Measurements from ENCODE around the gene ATXN7L2. TPM values are rescaled to one million over a fixed set of nuclear protein-coding genes. Genes with fewer than 3 reads are reported as not detected.

ATXN7L2 gene
- total and polyA plus RNA-seq, 9 donors, result 8.5 to 35.9 (median 19.3) TPM

DNA sequence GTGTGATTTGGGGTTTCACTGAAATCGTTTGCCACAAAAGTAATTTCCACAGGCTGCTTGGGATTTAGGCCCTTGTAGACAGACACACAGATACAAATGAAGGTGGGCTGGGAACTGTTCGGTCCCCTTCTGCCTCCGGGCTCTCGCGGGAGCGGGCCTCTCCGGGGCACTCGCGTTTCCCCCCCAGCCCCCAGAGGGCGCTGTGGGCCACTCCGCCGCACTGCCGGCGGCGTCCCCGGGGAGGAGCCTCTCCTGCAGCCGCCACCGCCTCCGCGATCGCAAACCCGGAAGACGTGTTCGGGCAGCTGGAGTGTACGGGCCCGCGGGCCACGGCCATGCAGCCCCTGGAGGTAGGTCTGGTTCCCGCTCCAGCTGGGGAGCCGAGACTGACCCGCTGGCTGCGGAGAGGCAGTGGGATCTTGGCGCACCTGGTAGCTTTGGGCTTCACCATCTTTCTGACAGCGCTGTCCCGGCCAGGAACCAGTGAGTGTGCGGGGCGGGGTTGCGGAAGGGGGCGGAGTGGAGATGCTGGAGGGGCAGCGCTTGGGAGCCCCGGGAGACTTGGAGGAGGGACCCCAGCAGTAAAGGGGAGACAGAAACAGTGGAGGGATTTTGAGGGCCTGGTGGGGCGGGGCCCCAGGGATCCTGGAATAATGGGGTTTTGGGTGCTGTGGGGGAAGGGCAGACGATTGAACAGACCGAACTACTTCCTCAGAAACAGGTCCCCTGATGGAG, 10.3 kb downstream of the ATXN7L2 start, which contains the start of gene CYB561D1:
Gene CYB561D1, plus strand, starts transcription at position 290 of the 735 bp plus-strand sequence. Its CDS starts 46 bp downstream, at position 336.
- Histone ChIP-seq H3K4me1 (ENCODE audit: control insufficient read depth, insufficient read depth, low read length) (peaks cover 42% of the 10 kb centered on the region), H3K36me3 (ENCODE audit: control insufficient read depth, insufficient read depth, low read length) (peaks cover 60% of the 10 kb centered on the region)

DNA sequence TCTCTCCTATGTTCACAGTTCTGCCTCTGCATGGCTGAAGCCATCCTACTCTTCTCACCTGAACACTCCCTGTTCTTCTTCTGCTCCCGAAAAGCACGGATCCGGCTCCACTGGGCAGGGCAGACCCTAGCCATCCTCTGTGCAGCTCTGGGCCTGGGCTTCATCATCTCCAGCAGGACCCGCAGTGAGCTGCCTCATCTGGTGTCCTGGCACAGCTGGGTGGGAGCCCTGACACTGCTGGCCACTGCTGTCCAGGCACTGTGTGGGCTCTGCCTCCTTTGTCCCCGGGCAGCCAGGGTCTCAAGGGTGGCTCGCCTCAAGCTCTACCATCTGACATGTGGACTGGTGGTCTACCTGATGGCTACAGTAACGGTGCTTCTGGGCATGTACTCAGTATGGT, 12.0 kb downstream of the ATXN7L2 start:
- Histone ChIP-seq H3K27ac (ENCODE audit: low read length) (no peak overlapping the region), H3K9me3 (replicated peaks; ENCODE audit: control insufficient read depth, low read depth, low read length) (no peaks in the 10 kb centered on the region), H3K36me3 (ENCODE audit: control insufficient read depth, insufficient read depth, low read length) (peaks cover 56% of the 10 kb centered on the region), H3K4me1 (ENCODE audit: control insufficient read depth, insufficient read depth, low read length) (peaks cover 52% of the 10 kb centered on the region), H3K27me3 (ENCODE audit: control insufficient read depth, insufficient read depth, low read length) (no peaks in the 10 kb centered on the region), H3K4me3 (ENCODE audit: low read length) (no peak overlapping the region)
- WGBS (ENCODE audit: insufficient coverage), result 91% methylated on average over 7 of the region's 7 CpGs
- no peak for DNase-seq

More for the DNA sequence above, 10.3 kb downstream of the ATXN7L2 start, which contains the start of gene CYB561D1:
- H3K9me3 ChIP-seq (replicated peaks; ENCODE audit: control insufficient read depth, low read depth, low read length), result no peaks in the 10 kb centered on the region
- H3K27ac ChIP-seq (ENCODE audit: low read length), result peak within 1 kb of the TSS; percentile 78
- WGBS (ENCODE audit: insufficient coverage), result under 1% methylated on average over 40 of the region's 44 CpGs
- no peaks in the 10 kb centered on the region for H3K27me3 ChIP-seq (ENCODE audit: control insufficient read depth, insufficient read depth, low read length)
- peak within 1 kb of the TSS; percentile 95 for H3K4me3 ChIP-seq (ENCODE audit: low read length)
- peak; percentile 93 for DNase-seq

DNA sequence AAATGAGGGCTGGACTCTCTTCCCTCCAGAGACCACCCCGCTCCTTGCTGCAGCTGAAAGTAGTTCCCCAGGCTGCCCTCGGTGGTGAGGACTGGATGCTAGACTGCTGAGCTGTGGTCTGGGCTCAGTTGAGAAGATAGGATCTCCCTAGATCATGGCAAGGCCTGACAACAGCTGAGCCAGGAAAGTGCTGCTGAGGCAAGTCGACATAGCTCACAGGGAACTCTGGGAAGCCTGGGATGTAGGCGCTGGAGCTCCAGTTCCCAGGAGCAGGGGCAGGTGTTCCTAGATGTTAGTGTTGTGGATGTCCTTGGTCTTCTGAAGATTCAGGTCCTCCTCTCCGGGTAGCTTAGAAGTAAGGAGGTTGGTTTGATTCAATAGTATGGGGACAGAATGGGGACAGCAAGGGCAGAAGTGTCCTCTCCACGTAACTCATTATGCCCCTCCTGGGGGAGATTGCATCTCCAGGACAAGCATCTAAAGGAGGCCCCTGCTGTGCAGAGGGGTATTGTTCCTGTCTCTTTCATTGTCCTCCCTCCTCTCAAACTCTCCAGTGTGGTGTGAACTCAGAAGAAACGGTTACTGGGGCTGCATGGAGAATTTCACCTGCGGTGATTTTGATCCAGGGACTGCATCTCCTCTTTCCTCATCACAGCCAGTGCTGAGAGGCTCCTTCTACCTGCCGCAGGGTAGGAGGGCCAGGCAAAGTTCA, 13.9 kb downstream of the ATXN7L2 start:
- Histone ChIP-seq H3K4me1 (ENCODE audit: control insufficient read depth, insufficient read depth, low read length) (peaks cover 56% of the 10 kb centered on the region), H3K4me3 (ENCODE audit: low read length) (no peak overlapping the region), H3K27me3 (ENCODE audit: control insufficient read depth, insufficient read depth, low read length) (no peaks in the 10 kb centered on the region), H3K36me3 (ENCODE audit: control insufficient read depth, insufficient read depth, low read length) (peaks cover 51% of the 10 kb centered on the region), H3K27ac (ENCODE audit: low read length) (peak overlapping the region; percentile 60), H3K9me3 (replicated peaks; ENCODE audit: control insufficient read depth, low read depth, low read length) (no peaks in the 10 kb centered on the region)
- WGBS (ENCODE audit: insufficient coverage), result 63% methylated on average over 4 of the region's 9 CpGs
- DNase-seq, result no peak

DNA sequence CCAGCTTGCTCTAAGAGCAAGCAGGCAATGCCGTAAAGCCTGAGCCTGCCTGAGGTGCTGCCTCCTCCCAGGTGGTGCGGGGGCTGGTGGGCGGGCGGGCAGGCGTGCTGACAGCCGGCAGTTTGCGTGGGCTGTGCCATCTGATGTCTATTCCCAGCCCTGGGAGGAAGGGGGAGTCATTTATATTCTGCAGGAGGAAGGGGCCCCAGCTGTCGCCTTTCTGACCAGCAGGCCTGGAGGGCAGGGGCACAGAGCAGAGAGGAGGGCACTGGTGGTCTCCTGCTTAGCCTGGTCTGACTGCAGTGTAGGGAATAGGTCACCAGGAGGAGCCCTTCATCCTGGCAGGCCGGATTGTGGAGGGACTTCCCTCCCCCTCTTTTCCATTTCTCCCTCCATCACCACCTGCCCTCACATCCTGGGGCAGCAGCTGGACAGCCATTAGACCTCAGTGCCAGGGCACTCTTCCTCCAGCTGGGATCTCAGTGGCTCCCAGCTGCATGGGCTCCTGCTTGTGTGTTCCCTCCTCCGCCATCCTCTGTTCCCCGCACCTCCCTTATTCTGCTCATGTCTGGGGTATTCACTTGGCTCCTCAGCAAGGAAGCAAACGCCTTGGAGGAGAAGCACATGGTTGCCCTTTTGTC, 14.6 kb downstream of the ATXN7L2 start:
- 55% methylated on average over 9 of the region's 12 CpGs for WGBS (ENCODE audit: insufficient coverage)
- Histone ChIP-seq H3K4me3 (ENCODE audit: low read length) (no peak overlapping the region), H3K36me3 (ENCODE audit: control insufficient read depth, insufficient read depth, low read length) (peaks cover 48% of the 10 kb centered on the region), H3K4me1 (ENCODE audit: control insufficient read depth, insufficient read depth, low read length) (peaks cover 51% of the 10 kb centered on the region), H3K9me3 (replicated peaks; ENCODE audit: control insufficient read depth, low read depth, low read length) (no peaks in the 10 kb centered on the region), H3K27ac (ENCODE audit: low read length) (peak overlapping the region; percentile 63), H3K27me3 (ENCODE audit: control insufficient read depth, insufficient read depth, low read length) (no peaks in the 10 kb centered on the region)
- DNase-seq, result peak; percentile 84

DNA sequence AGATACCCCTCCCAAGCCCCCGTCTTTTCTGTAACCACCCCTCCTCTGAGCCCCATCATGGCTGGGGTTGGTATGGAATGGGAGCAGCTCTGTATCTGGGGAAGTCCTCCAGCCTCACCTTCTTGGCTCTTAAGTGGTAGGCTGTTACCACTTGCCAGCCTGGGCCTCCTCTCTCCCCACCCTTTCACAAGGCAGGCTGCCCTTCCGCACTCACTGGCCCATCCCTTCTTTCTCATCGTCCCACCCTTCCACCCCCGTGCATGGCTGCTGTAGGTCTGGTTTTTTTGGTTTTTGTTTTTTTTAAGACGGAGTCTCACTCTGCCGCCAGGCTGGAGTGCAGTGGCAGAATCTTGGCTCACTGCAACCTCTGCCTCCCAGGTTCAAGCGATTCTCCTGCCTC, 15.4 kb downstream of the ATXN7L2 start:
- peaks cover 46% of the 10 kb centered on the region for H3K4me1 ChIP-seq (ENCODE audit: control insufficient read depth, insufficient read depth, low read length)
- H3K4me3 ChIP-seq (ENCODE audit: low read length), result no peak overlapping the region
- H3K9me3 ChIP-seq (replicated peaks; ENCODE audit: control insufficient read depth, low read depth, low read length), result no peaks in the 10 kb centered on the region
- no peaks in the 10 kb centered on the region for H3K27me3 ChIP-seq (ENCODE audit: control insufficient read depth, insufficient read depth, low read length)
- WGBS (ENCODE audit: insufficient coverage), result no CpG with 5 or more reads among the region's 7 CpGs
- DNase-seq, result no peak
- H3K36me3 ChIP-seq (ENCODE audit: control insufficient read depth, insufficient read depth, low read length), result peaks cover 48% of the 10 kb centered on the region
- no peak overlapping the region for H3K27ac ChIP-seq (ENCODE audit: low read length)

DNA sequence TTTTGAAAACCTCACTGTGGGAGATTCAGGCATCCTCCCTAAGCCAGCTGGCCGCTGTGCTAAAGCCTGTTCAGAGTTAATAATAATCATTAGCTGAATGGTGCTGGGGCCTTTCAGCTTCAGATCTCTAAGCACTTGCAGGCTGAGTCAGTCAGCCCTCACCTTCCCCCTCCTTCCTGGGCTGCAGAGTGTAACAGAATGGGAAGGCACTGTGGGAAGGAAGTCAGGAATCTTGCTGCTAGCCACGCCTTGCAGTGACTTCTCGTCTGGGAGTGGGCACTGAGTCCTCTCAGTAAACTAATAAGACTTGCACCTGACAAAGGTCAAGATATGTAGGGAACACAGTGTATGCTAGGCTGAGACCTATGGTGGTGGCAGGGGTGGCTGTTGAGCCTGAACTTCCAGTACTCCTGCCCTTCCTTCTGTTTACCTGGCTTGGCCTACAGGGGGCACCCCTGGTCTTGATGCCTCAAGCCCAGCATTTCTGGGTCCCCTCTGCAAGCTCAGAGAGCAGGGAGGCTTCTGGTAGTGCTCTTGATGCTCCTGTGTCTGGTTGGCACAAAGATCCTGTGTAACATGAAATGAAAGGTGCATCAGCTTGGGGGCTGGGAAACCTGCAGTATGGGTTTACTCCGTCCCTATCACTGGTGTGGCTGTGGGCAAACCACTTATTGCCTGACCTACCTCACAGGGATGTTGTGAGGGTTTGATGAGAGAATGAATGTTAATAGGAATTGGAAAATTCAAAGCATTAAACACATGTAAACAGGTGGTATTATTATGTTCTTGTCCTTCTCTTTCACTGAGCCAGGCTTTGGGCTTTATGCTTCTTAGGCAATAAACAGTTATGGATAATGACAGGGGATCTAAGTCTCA, 16.2 kb downstream of the ATXN7L2 start:
- H3K4me3 ChIP-seq (ENCODE audit: low read length), result no peak overlapping the region
- no peak overlapping the region for H3K27ac ChIP-seq (ENCODE audit: low read length)
- no peaks in the 10 kb centered on the region for H3K27me3 ChIP-seq (ENCODE audit: control insufficient read depth, insufficient read depth, low read length)
- peaks cover 40% of the 10 kb centered on the region for H3K4me1 ChIP-seq (ENCODE audit: control insufficient read depth, insufficient read depth, low read length)
- WGBS (ENCODE audit: insufficient coverage), result no CpG with 5 or more reads among the region's 4 CpGs
- H3K9me3 ChIP-seq (replicated peaks; ENCODE audit: control insufficient read depth, low read depth, low read length), result no peaks in the 10 kb centered on the region
- DNase-seq, result no peak
- peaks cover 48% of the 10 kb centered on the region for H3K36me3 ChIP-seq (ENCODE audit: control insufficient read depth, insufficient read depth, low read length)

DNA sequence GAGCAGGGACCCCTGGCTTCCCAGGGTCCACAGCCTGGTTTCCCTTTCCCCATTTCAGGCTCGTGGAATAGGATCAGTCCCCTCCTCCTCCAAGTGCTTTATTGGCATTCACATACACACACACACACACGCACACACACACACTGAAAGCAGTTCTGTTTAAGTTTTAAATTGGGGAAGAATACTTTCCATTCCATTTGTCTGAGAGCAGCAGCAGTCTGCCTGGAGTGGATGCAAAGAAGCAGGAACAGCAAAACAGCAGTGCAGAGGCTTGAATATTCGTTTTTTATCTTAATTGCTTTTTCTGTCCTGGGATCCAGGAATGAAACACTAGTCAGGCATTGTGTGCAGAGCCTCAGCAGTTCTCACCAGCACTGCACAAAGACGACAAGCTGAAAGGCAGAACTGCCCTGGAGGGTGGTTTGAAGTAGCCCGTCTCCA, 17.3 kb downstream of the ATXN7L2 start:
- H3K4me3 ChIP-seq (ENCODE audit: low read length), result no peak overlapping the region
- peaks cover 36% of the 10 kb centered on the region for H3K4me1 ChIP-seq (ENCODE audit: control insufficient read depth, insufficient read depth, low read length)
- no peaks in the 10 kb centered on the region for H3K9me3 ChIP-seq (replicated peaks; ENCODE audit: control insufficient read depth, low read depth, low read length)
- no peak overlapping the region for H3K27ac ChIP-seq (ENCODE audit: low read length)
- H3K36me3 ChIP-seq (ENCODE audit: control insufficient read depth, insufficient read depth, low read length), result peaks cover 42% of the 10 kb centered on the region
- WGBS (ENCODE audit: insufficient coverage), result 63% methylated on average over 2 of the region's 5 CpGs
- H3K27me3 ChIP-seq (ENCODE audit: control insufficient read depth, insufficient read depth, low read length), result no peaks in the 10 kb centered on the region
- DNase-seq, result peak; percentile 44

DNA sequence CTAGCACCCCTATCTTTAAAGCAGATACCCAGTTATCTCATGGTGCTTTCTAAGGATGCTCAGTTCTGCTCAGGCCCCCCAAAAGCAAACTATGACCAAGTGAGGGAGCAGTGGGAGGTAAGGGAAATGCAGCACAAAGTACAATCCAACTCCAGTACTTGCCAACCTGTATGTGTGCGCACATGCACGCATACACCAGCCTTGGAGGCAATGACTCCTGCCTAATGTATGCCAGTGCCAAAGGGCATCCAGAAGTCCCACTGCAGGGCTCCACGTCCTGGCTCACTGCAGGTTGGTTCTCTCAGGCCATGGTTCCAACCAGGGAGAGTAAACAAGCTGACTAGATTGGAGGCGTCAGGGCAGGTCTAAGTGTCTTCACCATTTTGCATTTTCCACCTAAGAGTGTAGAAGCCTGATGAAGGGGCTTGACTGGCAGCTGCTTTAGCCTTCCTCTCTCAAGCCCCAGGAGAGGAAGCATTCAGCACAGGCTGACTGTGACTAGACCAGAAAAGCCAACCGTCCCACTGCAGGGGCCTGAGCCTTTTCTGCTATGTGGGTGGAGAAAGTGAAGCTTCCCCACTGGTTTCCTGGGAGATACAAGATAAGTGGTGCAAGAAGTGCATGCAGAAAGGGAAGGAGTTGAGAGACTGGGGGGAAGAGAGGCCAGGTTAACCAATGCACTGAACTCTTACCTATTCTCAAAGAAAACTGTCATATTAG, 18.1 kb downstream of the ATXN7L2 start:
- 82% methylated on average over 4 of the region's 5 CpGs for WGBS (ENCODE audit: insufficient coverage)
- Histone ChIP-seq H3K27ac (ENCODE audit: low read length) (no peak overlapping the region), H3K9me3 (replicated peaks; ENCODE audit: control insufficient read depth, low read depth, low read length) (no peaks in the 10 kb centered on the region), H3K4me1 (ENCODE audit: control insufficient read depth, insufficient read depth, low read length) (peaks cover 35% of the 10 kb centered on the region), H3K4me3 (ENCODE audit: low read length) (no peak overlapping the region), H3K36me3 (ENCODE audit: control insufficient read depth, insufficient read depth, low read length) (peaks cover 36% of the 10 kb centered on the region), H3K27me3 (ENCODE audit: control insufficient read depth, insufficient read depth, low read length) (no peaks in the 10 kb centered on the region)
- DNase-seq, result no peak

DNA sequence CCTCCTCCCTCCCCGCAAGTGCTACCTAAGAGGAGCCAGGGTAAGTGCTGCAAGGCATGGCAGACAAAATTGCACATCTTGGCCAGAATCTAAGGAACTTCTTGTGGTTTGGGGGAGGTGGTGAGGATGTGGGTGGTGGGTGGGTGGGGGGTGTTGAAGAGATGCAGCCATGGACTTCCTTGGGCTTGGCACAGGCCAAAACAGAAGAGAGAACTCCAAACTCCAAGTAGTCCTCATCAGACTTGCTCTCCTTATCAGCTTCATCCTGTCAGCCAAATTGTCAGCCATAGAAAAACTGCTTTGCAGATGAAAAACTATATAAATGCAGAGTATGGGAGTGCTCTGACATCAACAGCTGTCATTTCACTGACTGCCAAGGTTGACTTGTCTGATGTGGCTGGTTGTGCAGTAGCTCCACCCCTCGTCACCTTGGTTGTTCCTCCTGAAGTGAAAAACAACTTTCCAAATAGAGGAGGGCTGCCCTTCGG, 18.7 kb downstream of the ATXN7L2 start:
- peaks cover 31% of the 10 kb centered on the region for H3K4me1 ChIP-seq (ENCODE audit: control insufficient read depth, insufficient read depth, low read length)
- no peaks in the 10 kb centered on the region for H3K27me3 ChIP-seq (ENCODE audit: control insufficient read depth, insufficient read depth, low read length)
- H3K9me3 ChIP-seq (replicated peaks; ENCODE audit: control insufficient read depth, low read depth, low read length), result no peaks in the 10 kb centered on the region
- no peak overlapping the region for H3K27ac ChIP-seq (ENCODE audit: low read length)
- WGBS (ENCODE audit: insufficient coverage), result 80% methylated on average over 1 of the region's 3 CpGs
- peaks cover 36% of the 10 kb centered on the region for H3K36me3 ChIP-seq (ENCODE audit: control insufficient read depth, insufficient read depth, low read length)
- no peak for DNase-seq
- no peak overlapping the region for H3K4me3 ChIP-seq (ENCODE audit: low read length)

Measured in muscle of leg (tissue), 11 donors.